Neural crest cell (in vitro differentiated cells): Measurements from ENCODE around the gene CNOT6. TPM values are rescaled to one million over a fixed set of nuclear protein-coding genes. Genes with fewer than 3 reads are reported as not detected.

ENCODE experiments used
- DNase-seq: peaks from one replicate; pipeline ENCODE4 v3.0.0; 2021; ENCODE audit warnings: low read depth, mixed read lengths, low spot score
- H3K27ac Mint-ChIP-seq: one replicate; pipeline ENCODE4 v1.8.0; 2021; ENCODE audit warnings: mild to moderate bottlenecking, mixed read lengths; ENCODE audit not compliant: unreplicated experiment
- H3K27me3 Mint-ChIP-seq: 2 replicates; pipeline ENCODE4 v1.8.0; 2021; ENCODE audit warnings: low read depth, mild to moderate bottlenecking, mixed read lengths
- H3K36me3 Mint-ChIP-seq: 2 replicates; pipeline ENCODE4 v1.8.0; 2021; ENCODE audit warnings: low read depth, mild to moderate bottlenecking, mixed read lengths
- H3K4me1 Mint-ChIP-seq: 2 replicates; pipeline ENCODE4 v1.8.0; 2021; ENCODE audit warnings: mixed read lengths
- H3K4me3 Mint-ChIP-seq: one replicate; pipeline ENCODE4 v1.8.0; 2021; ENCODE audit warnings: mild to moderate bottlenecking, mixed read lengths
- H3K9me3 Mint-ChIP-seq: 2 replicates; pipeline ENCODE4 v1.8.0; 2021; ENCODE audit warnings: mixed read lengths
- CTCF ChIP-seq: fragments of 200-600 bp; sonication (generic); conservative IDR thresholded peaks from 2 replicates; pipeline ENCODE4 v1.5.0; 2021; ENCODE audit warnings: antibody characterized with exemption, mild to moderate bottlenecking
- total RNA-seq: library from RNA; stranded (reverse); gene quantifications from 2 replicates; pipeline ENCODE4 v1.2.1, GENCODE V29; 2021

The CNOT6 gene
- total RNA-seq, 1 donor from 2014 or later, result 75.7 TPM

- no peak overlapping the region for H3K27ac Mint-ChIP-seq
- no peaks in the 10 kb centered on the region for H3K27me3 Mint-ChIP-seq
- no peak overlapping the region for H3K4me3 Mint-ChIP-seq
- peaks cover 2% of the 10 kb centered on the region for H3K9me3 Mint-ChIP-seq
- H3K4me1 Mint-ChIP-seq, result no peaks in the 10 kb centered on the region
- no peak for TF ChIP-seq CTCF
- peaks cover 45% of the 10 kb centered on the region for H3K36me3 Mint-ChIP-seq
- no peak for DNase-seq
Observed at GRCh38 chr5:180535573-180535972, 41.4 kb downstream of the CNOT6 start.

GRCh38 chr5:180540050-180540694, 46.0 kb downstream of the CNOT6 start:
- Mint-ChIP-seq H3K27me3 (no peaks in the 10 kb centered on the region), H3K27ac (peak overlapping the region; percentile 9), H3K36me3 (peaks cover 38% of the 10 kb centered on the region), H3K9me3 (no peaks in the 10 kb centered on the region), H3K4me1 (peaks cover 4% of the 10 kb centered on the region), H3K4me3 (no peak overlapping the region)
- no peak for TF ChIP-seq CTCF
- no peak for DNase-seq

- peaks cover 8% of the 10 kb centered on the region for H3K4me1 Mint-ChIP-seq
- no peak overlapping the region for H3K27ac Mint-ChIP-seq
- no peaks in the 10 kb centered on the region for H3K9me3 Mint-ChIP-seq
- no peaks in the 10 kb centered on the region for H3K27me3 Mint-ChIP-seq
- H3K36me3 Mint-ChIP-seq, result peaks cover 40% of the 10 kb centered on the region
- DNase-seq, result no peak
- peak; percentile 19 for TF ChIP-seq CTCF
- H3K4me3 Mint-ChIP-seq, result no peak overlapping the region
Observed at GRCh38 chr5:180541710-180542109, 47.5 kb downstream of the CNOT6 start.

- H3K27me3 Mint-ChIP-seq, result no peaks in the 10 kb centered on the region
- no peak for TF ChIP-seq CTCF
- H3K9me3 Mint-ChIP-seq, result no peaks in the 10 kb centered on the region
- H3K4me1 Mint-ChIP-seq, result peaks cover 8% of the 10 kb centered on the region
- H3K27ac Mint-ChIP-seq, result peak overlapping the region; percentile 87
- H3K36me3 Mint-ChIP-seq, result peaks cover 32% of the 10 kb centered on the region
- DNase-seq, result no peak
- no peak overlapping the region for H3K4me3 Mint-ChIP-seq
Observed at GRCh38 chr5:180545248-180545647, 51.1 kb downstream of the CNOT6 start.

- no peaks in the 10 kb centered on the region for H3K9me3 Mint-ChIP-seq
- H3K4me3 Mint-ChIP-seq, result no peak overlapping the region
- H3K27ac Mint-ChIP-seq, result peak overlapping the region; percentile 39
- H3K4me1 Mint-ChIP-seq, result peaks cover 6% of the 10 kb centered on the region
- H3K36me3 Mint-ChIP-seq, result peaks cover 26% of the 10 kb centered on the region
- TF ChIP-seq CTCF, result no peak
- H3K27me3 Mint-ChIP-seq, result no peaks in the 10 kb centered on the region
- no peak for DNase-seq
Observed at GRCh38 chr5:180548563-180548962, 54.4 kb downstream of the CNOT6 start.
